GM12878 (cell line): ENCODE measurements around the gene RIT2. TPM values are rescaled to one million over a fixed set of nuclear protein-coding genes. Genes with fewer than 3 reads are reported as not detected.

ENCODE experiments used
- ATAC-seq: fragments of 200-7000 bp; cut with Tn5 transposase; 3 replicates; pipeline ENCODE4 v1.9.1; 2020; ENCODE audit warnings: mild to moderate bottlenecking, moderate library complexity
- BruUV-seq: library from RNA; stranded (reverse); fragments of 400-500 nt; replicated peaks from 2 replicates; lab custom pipeline; 2021; lab: Mats Ljungman, UMichigan
- CTCF ChIA-PET: fragments of 300-600 bp; sonication (Branson Sonifier 250); formaldehyde crosslinking; extraction: SDS; loops from one replicate; lab custom pipeline; 2021; ENCODE audit warnings: inconsistent platforms; lab: Yijun Ruan, JAX
- POLR2A ChIA-PET: fragments of 350-600 bp; formaldehyde crosslinking; extraction: SDS; loops from one replicate; lab custom pipeline; 2021; ENCODE audit warnings: inconsistent platforms; lab: Charles Lee
- RAD21 ChIA-PET: fragments of 300-600 bp; sonication (Branson Sonifier 250); formaldehyde crosslinking; loops from one replicate; lab custom pipeline; 2023; ENCODE audit warnings: antibody characterized with exemption; ENCODE audit not compliant: unreplicated experiment; lab: Charles Lee
- SMC1A ChIA-PET: fragments of 300-600 bp; sonication (Branson Sonifier 250); formaldehyde crosslinking; loops from one replicate; lab custom pipeline; 2023; ENCODE audit not compliant: unreplicated experiment, uncharacterized antibody; lab: Charles Lee
- DNase-seq: peaks from one replicate; pipeline ENCODE4 v3.0.0-alpha.2; 2011; ENCODE audit warnings: low read depth, low spot score
- FAIRE-seq: peaks from 3 replicates; lab custom pipeline; 2011; peaks lifted over from hg19 to GRCh38; lab: Jason Lieb, UNC
- H2AFZ ChIP-seq: 2 replicates; pipeline ENCODE4 v1.6.0; 2011; ENCODE audit warnings: low read depth, low read length, control low read depth; ENCODE audit not compliant: control insufficient read depth
- H3K27ac ChIP-seq: 2 replicates; pipeline ENCODE4 v1.5.1; 2011; ENCODE audit warnings: control low read depth; ENCODE audit not compliant: control insufficient read depth, insufficient read depth
- H3K27me3 ChIP-seq, 2 experiments: replicated peaks in 1 of 2; 2 replicates each; pipeline versions ENCODE4 v1.6.0 to v1.6.1; 2011; ENCODE audit warnings: low read length in 1 of 2; ENCODE audit not compliant: control insufficient read depth in 2 of 2, insufficient read depth in 2 of 2
- H3K36me3 ChIP-seq, 2 experiments: 2 replicates each; pipeline ENCODE4 v1.5.1; 2011; ENCODE audit warnings: low read length in 1 of 2; ENCODE audit not compliant: control insufficient read depth in 2 of 2, insufficient read depth in 2 of 2
- H3K4me1 ChIP-seq: 2 replicates; pipeline ENCODE4 v1.6.1; 2011; ENCODE audit warnings: mild to moderate bottlenecking, low read length, moderate library complexity, mixed read lengths; ENCODE audit not compliant: control insufficient read depth, insufficient read depth
- H3K4me2 ChIP-seq: 2 replicates; pipeline ENCODE4 v1.6.0; 2011; ENCODE audit warnings: control low read depth; ENCODE audit not compliant: control insufficient read depth, insufficient read depth
- H3K4me3 ChIP-seq: fragments of 200-600 bp; sonication (generic); 2 replicates; pipeline ENCODE4 v1.5.1; 2016
- H3K79me2 ChIP-seq: 2 replicates; pipeline ENCODE4 v1.6.0; 2011; ENCODE audit warnings: low read length; ENCODE audit not compliant: control insufficient read depth, insufficient read depth
- H3K9ac ChIP-seq: 2 replicates; pipeline ENCODE4 v1.8.0; 2011; ENCODE audit warnings: low read length, control low read depth, mixed read lengths; ENCODE audit not compliant: control insufficient read depth, insufficient read depth
- H3K9me3 ChIP-seq: replicated peaks from 3 replicates; pipeline ENCODE4 v1.5.1; 2011; ENCODE audit warnings: mild to moderate bottlenecking, low read length; ENCODE audit not compliant: control insufficient read depth, insufficient read depth
- H4K20me1 ChIP-seq: 2 replicates; pipeline ENCODE4 v1.6.0; 2011; ENCODE audit not compliant: control insufficient read depth, insufficient read depth
- ATF7 ChIP-seq: fragments of 450-650 bp; IDR thresholded peaks from 2 replicates; pipeline ENCODE4 v1.6.1; 2016; ENCODE audit warnings: low read depth, mild to moderate bottlenecking
- BHLHE40 ChIP-seq, 2 experiments: fragments of 450-650 bp in 1 of 2; IDR thresholded peaks; 2 replicates each; pipeline ENCODE4 v1.6.1; 2011 to 2017; ENCODE audit warnings: low read depth in 2 of 2, borderline replicate concordance in 1 of 2, improper control_type of control experiment in 1 of 2, low read length in 1 of 2, mild to moderate bottlenecking in 1 of 2
- BMI1 ChIP-seq: fragments of 450-650 bp; IDR thresholded peaks from 2 replicates; pipeline ENCODE4 v1.6.1; 2016; ENCODE audit warnings: mild to moderate bottlenecking, moderate library complexity, borderline replicate concordance
- CHD1 ChIP-seq: IDR thresholded peaks from 2 replicates; pipeline ENCODE4 v1.6.1; 2012; ENCODE audit warnings: low read depth, low read length, improper control_type of control experiment
- CHD4 ChIP-seq: fragments of 200-600 bp; sonication (generic); IDR thresholded peaks from 2 replicates; pipeline ENCODE4 v1.6.1; 2016; ENCODE audit warnings: mild to moderate bottlenecking
- CREB1 ChIP-seq: IDR thresholded peaks from 2 replicates; pipeline ENCODE4 v1.6.1; 2012; ENCODE audit warnings: low read depth, mild to moderate bottlenecking, inconsistent platforms
- MTA2 ChIP-seq: fragments of 450-650 bp; IDR thresholded peaks from 2 replicates; pipeline ENCODE4 v1.6.1; 2016; ENCODE audit warnings: low read depth, mild to moderate bottlenecking, moderate library complexity
- RAD51 ChIP-seq: fragments of 450-650 bp; IDR thresholded peaks from 2 replicates; pipeline ENCODE4 v1.6.1; 2016; ENCODE audit warnings: moderate library complexity, mild to moderate bottlenecking, inconsistent platforms
- RFX5 ChIP-seq: IDR thresholded peaks from 2 replicates; pipeline ENCODE4 v1.6.1; 2011; ENCODE audit warnings: low read depth, low read length, improper control_type of control experiment
- SMAD5 ChIP-seq: IDR thresholded peaks from 2 replicates; pipeline ENCODE4 v1.6.1; 2016; ENCODE audit warnings: antibody characterized with exemption, low read depth
- SREBF1 ChIP-seq: IDR thresholded peaks from 2 replicates; pipeline ENCODE4 v1.6.1; 2012; ENCODE audit warnings: mild to moderate bottlenecking, low read length
- SUZ12 ChIP-seq: fragments of 200-600 bp; sonication (generic); IDR thresholded peaks from one replicate; pipeline ENCODE4 v1.6.1; 2018; ENCODE audit warnings: antibody characterized with exemption, mild to moderate bottlenecking; ENCODE audit not compliant: unreplicated experiment
- TCF7 ChIP-seq: IDR thresholded peaks from 2 replicates; pipeline ENCODE4 v1.6.1; 2014; ENCODE audit warnings: antibody characterized with exemption, borderline replicate concordance
- ZBTB4 ChIP-seq: fragments of 450-650 bp; formaldehyde crosslinking; IDR thresholded peaks from 2 replicates; pipeline ENCODE4 v1.4.0; 2022; ENCODE audit warnings: mild to moderate bottlenecking, moderate library complexity
- ZZZ3 ChIP-seq: IDR thresholded peaks from 2 replicates; pipeline ENCODE4 v1.6.1; 2011; ENCODE audit warnings: low read depth; ENCODE audit not compliant: control insufficient read depth, insufficient read length
- in situ Hi-C: fragments of 300-500 bp; cut with MboI; formaldehyde crosslinking; loops from 9 replicates; pipeline ENCODE4 v1.14.3; 2018; ENCODE audit warnings: mixed read lengths
- intact Hi-C: fragments of 100-400 bp; cut with micrococcal nuclease; formaldehyde crosslinking; loops from one replicate; pipeline ENCODE4 v1.14.2; 2022; ENCODE audit not compliant: unreplicated experiment
- polyA plus RNA-seq, 11 experiments: library from polyadenylated mRNA; depleted of rRNA in 4 of 11; unstranded in 6 of 11; stranded (reverse) in 5 of 11; fragments of >200 nt; fragmentation: Nextera tagmentation in 4 of 11; fragmentation: Illumina TruSeq in 1 of 11; extraction: Ambion mirVana in 4 of 11; extraction: Trizol in 1 of 11; gene quantifications; 1 replicate in 1 of 11; 2 replicates in 10 of 11; pipeline versions ENCODE4 v1.2.1 to v1.2.3, GENCODE V29; 2011 to 2016; ENCODE audit warnings: inconsistent platforms in 2 of 11, missing spikeins in 2 of 11, low read depth in 1 of 11
- total RNA-seq, 4 experiments: library from RNA; depleted of rRNA in 3 of 4; stranded (reverse); fragments of >200 nt in 3 of 4; fragmentation: Illumina TruSeq in 1 of 4; extraction: Trizol in 1 of 4; gene quantifications; 2 replicates each; pipeline versions ENCODE4 v1.2.1 to v1.2.3, GENCODE V29; 2013 to 2021
- TF ChIP-seq, protein P1 (sequence below): fragments of 450-650 bp; IDR thresholded peaks from 2 replicates; pipeline ENCODE4 v1.6.1; 2017; ENCODE audit warnings: low read depth, mild to moderate bottlenecking, moderate library complexity

The RIT2 gene
- total and polyA plus RNA-seq, 10 of the 15 experiments (the other 5 are each of a cell fraction or from before 2014, with no cell fraction given) = not detected

DNA sequence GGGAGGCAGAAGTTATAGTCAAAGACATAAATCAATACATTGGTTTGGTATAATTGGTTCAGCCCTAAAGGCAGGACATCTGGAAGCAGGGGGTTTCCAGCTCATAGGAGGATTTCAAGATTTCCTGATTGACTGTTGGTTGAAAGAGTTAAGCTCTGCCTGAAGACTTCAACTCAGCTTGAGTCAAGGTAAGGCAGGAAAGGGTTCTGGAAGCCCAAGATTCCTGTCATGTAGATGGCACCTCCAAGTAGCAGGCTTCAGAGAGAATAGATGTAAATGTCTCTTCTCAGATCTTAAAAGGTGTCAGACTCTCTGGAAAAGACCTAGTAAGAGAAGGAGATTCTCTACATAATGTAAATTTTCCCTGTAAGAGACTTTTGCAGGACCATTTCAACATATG, 335.3 kb downstream of the RIT2 start:
- H3K27ac ChIP-seq = no peak overlapping the region
- in situ Hi-C loops = no loop called here
- DNase-seq (no peak), ATAC-seq (no peak), FAIRE-seq (no peak)
- ChIA-PET POLR2A (no interaction called here), SMC1A (interaction anchor here (0.6 kb wide), 1 partner anchor 8 kb away, joined by 3 read pairs; no protein-coding TSS in a partner anchor), CTCF (no interaction called here), RAD21 (no interaction called here)
- H3K4me1 ChIP-seq = no peaks in the 10 kb centered on the region
- BruUV-seq = no TSS peak
- intact Hi-C loops = no loop called here
- no peaks in the 10 kb centered on the region for H3K27me3 ChIP-seq
- no peaks in the 10 kb centered on the region for H3K36me3 ChIP-seq
- no peaks in the 10 kb centered on the region for H3K9me3 ChIP-seq
- no peak overlapping the region for H3K9ac ChIP-seq
- H2AFZ ChIP-seq = no peak overlapping the region
- no peaks in the 10 kb centered on the region for H3K79me2 ChIP-seq
- TF ChIP-seq BMI1 = no peak
- no peak for TF ChIP-seq RAD51
- no peak for TF ChIP-seq ZBTB4 (CRISPR knock-in tag)
- TF ChIP-seq MTA2 = no peak
- no peak for TF ChIP-seq TCF7
- TF ChIP-seq CHD4 = no peak
- TF ChIP-seq SUZ12 = no peak
- no peak for TF ChIP-seq CREB1
- TF ChIP-seq ZZZ3 = no peak
- no peak for TF ChIP-seq ATF7
- TF ChIP-seq, protein P1, sequence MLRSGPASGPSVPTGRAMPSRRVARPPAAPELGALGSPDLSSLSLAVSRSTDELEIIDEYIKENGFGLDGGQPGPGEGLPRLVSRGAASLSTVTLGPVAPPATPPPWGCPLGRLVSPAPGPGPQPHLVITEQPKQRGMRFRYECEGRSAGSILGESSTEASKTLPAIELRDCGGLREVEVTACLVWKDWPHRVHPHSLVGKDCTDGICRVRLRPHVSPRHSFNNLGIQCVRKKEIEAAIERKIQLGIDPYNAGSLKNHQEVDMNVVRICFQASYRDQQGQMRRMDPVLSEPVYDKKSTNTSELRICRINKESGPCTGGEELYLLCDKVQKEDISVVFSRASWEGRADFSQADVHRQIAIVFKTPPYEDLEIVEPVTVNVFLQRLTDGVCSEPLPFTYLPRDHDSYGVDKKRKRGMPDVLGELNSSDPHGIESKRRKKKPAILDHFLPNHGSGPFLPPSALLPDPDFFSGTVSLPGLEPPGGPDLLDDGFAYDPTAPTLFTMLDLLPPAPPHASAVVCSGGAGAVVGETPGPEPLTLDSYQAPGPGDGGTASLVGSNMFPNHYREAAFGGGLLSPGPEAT = no peak
- TF ChIP-seq RFX5 = no peak
- no peak for TF ChIP-seq CHD1
- no peak for TF ChIP-seq BHLHE40 (IDR thresholded peaks at IDR 0.05; ENCODE audit: borderline replicate concordance in 1 of 2, low read depth in 2 of 2, low read length in 1 of 2)
- TF ChIP-seq SMAD5 = no peak
- no peak for TF ChIP-seq SREBF1
- no peaks in the 10 kb centered on the region for H4K20me1 ChIP-seq
- H3K4me3 ChIP-seq = no peak overlapping the region
- no peak overlapping the region for H3K4me2 ChIP-seq
